Stimulated activated CD8-positive, alpha-beta memory T cell treated with anti-CD3 and anti-CD28 coated beads, Interleukin-12 subunit alpha, Interleukin-12 subunit beta, amount 100 ng/mL, for 24 hours (primary cell): ENCODE results near the gene RAB27A.
"Not testable (repeated sequence)": the region's sequence is repeated elsewhere in the genome, so short reads cannot be mapped to it uniquely, and the experiment has no call there.

ENCODE experiments used
- DNase-seq: peaks from one replicate; pipeline ENCODE4 v3.0.0-alpha.2; 2020; ENCODE audit errors: extremely low read depth

Gene RAB27A

DNA sequence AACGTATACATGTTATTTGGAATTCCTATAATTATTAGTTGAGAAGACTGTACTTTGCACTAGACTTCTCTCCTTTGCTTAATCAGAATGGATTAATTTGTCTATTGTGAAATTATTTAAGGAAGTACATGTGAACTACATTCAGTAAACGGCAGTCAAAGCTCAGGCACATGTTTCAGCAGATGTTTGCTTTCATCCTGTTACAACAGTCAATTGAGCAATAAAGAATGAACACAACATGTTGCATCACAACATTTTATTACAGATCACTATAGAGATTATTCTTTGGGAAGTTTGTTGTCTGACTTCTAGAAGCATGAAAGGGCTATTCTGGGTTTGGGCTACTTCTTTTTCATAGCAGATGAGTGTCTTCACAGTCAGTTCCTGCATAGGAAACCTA, 39.2 kb downstream of the RAB27A start:
- no peak for DNase-seq

DNA sequence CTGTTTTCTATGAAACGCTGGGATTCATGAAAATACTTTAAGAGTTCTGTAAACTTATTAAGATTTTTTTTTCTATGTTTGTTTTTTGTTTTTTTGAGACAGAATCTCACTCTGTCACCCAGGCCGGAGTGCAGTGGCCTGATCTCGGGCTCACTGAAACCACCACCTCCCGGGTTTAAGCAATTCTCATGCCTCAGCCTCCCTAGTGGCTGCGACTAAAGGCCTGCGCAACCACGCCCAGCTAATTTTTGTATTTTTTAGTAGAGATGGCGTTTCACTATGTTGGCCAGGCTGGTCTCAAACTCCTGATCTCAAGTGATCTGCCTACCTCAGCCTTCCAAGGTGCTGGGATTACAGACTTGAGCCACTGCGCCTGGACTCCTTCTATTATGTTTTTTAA, 39.7 kb downstream of the RAB27A start:
- DNase-seq = not testable (repeated sequence)

DNA sequence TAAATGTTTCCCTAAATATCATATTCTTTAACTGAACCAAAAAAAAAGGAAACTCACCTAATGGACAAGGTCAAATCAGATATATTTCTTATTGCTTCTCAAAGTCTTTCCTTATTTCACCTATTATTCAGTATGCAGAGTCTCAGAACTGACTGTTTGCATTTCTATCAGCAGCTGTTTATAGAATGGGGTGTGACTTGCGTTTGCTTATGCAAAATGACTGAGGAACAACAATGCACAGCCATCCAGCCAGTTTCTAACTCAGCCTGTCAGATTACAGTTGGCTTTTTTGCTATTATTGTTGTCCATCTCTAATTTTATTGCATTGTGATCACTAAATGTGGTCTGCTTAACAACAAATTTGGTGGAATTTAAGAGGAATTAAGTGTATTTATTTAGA, 40.7 kb downstream of the RAB27A start:
- no peak for DNase-seq

DNA sequence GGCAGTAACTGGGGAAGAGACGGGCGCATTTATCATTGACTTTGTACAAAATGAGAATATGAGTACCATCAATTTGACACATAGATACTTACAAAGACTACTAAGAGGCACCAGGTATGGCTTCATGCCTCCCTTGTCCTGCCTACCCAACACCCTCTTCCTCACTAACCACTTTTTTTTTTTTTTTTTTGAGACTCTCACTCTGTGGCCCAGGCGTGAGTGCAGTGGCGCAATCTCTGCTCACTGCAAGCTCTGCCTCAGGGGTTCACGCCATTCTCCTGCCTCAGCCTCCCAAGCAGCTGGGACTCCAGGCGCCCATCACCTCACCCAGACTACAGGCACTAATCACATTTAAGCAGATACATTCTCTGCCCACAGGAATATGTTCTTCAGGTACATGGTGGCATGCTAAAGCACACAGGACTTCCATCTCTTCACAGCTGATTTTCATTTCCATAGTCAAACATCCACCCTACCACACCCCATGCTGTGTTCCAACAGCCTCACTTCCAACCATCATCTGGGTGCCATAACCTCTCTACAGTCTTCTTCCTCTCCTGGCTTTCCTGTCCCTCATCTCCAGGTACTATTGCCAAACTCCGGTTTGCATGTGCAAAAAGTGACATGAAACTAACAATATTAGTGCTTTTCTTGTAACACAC, 41.7 kb downstream of the RAB27A start:
- DNase-seq = no peak

DNA sequence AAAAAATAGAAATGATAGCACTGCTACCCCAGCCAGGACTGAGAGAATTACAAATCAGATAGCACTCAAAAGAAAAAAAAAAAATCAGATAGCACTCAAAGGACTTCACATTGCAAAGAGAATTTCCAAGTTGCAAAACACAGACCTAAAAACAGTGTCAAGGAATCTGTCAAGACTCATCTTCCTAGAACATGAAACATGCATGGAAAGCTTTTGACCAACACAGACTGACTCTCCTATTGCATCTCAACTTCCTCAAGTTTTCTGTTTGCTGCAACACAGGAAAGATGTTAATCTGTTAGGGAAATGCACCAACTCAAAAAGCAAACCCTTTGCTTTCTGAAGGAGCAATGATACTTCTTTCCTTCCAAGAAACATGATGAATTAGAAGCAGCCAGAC, 42.3 kb downstream of the RAB27A start:
- no peak for DNase-seq

DNA sequence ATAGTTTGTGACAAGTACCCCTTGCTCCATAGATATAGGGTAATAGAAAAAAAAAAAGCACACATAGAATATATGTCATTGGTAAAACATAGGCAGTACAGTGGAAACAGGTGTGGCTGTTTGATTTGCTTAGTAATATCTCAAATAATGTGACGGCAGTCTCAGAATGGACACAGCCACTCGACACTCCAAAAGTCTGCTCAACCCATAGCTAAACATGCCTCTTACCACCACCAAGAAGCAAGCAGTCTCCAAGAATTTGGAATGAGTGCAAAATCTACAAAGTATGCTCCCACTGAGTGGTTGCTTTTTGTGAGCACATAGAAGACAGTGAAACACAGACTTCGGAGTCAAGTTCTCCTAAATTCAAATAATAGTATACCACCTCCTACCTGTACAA, 43.0 kb downstream of the RAB27A start:
- DNase-seq = no peak

DNA sequence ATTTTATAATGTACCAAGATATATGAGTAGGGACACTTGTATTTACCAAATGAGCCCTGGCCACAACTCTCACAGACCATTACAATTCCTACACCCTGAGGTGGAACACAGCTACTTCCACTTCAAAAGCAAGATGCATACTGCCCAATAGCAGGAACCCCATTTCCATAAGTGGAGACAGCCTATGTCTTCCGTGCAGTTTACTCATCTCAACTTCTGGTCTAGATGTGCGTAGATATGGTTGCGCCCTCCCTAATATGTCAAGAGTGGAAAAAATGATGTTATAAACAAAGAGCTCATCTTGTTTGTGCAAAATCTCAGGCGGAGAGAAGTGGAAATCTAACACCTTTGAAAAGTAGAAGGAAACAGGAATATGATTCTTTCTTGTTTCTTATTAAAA, 44.6 kb downstream of the RAB27A start:
- no peak for DNase-seq

DNA sequence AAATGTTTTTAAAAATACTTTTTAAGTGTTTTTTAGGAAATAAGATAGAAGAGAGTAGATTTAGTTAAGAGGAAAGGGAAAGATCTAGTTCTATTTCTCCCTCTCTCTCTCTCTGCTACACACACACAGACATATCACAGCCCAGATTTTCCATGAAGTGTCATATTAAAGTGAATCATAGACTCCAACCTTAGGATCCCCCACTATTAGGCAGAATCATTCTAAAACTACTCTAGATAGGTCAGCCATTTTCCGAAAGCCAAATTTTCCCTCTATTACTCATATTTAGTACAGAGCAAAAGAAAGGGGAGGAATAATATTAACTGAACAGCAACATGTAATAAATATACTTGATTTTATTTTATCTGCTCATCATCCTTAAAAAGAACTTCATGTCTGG, 47.7 kb downstream of the RAB27A start:
- DNase-seq = no peak

DNA sequence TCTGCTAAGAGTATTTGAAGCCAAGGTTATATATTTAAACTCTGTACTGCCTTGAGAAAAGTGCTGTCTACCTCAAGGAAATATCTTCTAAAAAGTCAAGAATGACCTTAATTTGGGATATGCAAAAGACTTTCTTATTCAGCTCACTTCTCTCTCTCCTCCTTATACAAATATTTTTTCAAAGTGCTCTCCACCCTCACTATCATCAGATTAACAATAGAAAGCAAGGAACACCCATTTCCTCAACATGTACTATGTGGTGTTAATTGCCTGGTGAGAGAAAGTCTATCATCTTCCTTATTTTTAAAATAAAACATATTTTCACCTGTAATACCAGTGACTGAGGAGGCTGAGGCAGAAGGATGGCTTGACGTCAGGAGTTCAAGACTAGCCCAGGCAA, 48.4 kb downstream of the RAB27A start:
- no peak for DNase-seq

DNA sequence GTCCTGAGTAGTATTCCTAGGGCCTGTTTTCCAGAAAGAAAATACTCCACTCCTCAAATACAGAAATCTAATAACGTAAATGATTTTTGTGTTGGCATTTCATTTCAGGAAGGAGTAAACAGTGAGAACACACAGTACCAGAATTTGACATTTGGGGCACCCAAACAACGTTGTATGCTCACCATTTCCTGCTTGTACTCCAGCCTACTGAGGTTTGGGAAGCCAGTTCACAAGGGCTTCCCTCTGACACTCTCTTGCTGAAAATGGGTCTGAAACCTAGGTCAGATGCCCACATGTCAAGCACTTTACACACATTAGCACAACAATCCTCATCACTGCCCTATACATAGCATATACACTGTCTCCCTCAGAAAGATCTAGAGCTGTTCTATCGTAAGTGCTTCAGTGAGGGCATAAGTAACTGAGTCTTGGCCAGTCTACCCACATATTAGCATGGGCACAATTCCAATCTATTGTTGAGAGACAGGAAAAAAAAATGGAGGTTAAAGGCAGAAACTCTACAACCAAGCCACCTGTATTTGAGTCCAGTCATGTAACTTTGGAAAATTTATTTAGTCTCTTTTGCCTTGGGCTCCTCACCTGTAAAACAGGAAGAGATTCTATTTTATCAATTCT, 49.4 kb downstream of the RAB27A start:
- DNase-seq = no peak

DNA sequence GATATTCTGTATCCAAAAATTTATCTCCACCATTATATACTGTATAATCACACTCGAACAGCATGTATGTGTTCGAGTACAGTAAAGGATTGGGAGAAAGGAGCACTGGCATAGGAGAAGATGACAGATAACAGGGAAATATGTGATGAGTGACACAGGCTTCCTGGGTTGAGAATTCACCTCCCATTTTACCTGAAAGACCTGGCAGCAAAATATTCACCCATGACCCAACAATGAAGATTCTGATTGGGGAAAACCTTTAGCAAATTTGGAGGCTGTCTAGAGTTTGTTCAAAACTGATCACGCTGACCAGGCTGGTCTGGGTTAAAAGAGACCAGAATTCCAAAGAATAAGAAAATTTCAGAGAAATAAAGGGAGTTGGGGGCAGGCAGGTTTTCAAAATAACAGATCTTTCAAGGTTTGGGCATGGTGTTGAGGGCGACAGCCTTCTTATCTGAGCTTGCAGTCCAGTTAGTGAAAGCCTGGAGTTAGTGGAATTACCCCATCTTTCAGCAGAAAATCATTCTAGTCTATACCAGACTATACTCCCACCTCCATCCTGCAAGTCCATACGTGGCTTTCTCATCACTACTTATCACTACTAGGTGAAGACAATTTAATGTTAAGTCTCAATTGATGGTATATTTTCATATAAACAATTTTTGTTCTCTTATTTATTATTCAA, 50.0 kb downstream of the RAB27A start:
- DNase-seq = no peak

DNA sequence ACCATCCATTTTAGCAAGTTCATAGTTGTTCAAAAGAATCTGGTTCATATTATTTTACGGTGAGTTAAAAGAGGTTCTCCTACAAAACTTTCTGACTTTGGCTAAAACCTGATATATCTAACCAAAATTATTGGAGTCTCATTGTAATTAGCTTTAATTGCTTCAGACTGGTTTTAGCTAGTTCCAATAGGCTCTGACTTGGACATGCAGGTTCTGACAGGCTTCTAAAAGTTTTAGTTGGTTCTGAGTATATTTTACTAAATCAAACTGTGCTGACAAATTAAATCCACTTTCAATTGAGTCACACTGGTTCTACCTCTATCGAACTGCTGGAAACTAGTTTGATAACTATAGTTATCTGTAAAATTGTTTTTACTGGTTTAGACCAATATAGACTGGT, 50.7 kb downstream of the RAB27A start:
- DNase-seq = no peak

DNA sequence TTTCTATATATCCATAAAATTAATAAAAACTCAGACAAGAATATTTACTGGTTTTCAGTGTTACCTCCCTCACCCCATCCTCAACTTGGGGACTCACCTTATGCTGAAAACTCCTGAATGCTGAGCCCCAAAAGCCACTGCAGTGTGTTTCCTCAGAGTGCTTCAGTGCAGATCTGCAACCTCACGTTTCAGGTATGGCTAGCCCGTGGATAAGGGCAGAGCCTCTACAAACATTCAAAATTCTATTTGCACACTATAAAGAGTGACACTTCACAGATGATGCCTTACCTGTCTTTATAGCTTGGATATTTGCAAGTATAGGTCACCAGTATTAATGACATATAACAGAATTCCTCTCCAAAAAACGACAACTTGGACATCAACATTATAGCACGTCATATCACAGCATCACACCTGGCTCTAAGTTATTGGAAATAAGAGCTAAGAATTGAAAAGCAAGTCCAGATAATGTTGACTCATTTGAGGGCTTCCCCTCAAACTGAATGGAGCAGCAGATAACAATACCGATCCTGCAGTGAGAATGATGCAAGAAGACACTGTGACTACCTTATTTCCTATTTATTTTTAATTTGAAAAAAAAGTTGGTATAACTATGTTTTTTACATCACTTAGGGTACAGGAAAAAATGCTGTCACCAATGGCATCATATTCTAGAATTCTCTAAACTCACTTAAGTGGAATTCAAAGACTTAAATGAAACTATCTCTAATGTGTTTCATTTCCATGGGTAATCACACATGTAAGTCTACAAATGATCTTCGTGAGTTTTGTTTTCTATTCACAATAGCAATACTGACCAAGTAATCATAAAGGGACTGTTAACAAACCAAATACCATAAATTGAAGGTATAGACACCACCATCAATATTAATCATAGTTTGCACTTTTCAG, 52.1 kb downstream of the RAB27A start:
- DNase-seq = no peak

DNA sequence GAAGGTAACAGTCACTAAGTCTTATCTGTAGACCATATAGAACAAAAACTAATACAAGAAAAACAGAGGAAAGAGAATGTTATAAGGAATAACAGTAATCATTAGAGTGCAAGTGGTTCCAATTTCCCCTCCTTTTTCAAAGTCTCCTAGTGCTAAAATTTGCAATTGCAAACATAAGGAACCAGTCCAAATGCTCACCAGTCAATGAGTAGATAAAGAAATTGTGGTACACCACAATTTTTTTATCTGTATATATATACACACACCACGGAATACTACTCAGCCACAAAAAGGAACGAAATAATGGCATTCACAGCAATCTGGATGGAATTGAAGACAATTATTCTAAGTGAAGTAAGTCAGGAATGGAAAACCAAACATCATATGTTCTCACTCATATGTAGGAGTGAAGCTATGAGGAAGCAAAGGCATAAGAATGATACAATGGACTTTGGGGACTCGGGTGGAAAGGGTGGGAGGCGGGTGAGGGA, 54.0 kb downstream of the RAB27A start:
- DNase-seq = no peak

DNA sequence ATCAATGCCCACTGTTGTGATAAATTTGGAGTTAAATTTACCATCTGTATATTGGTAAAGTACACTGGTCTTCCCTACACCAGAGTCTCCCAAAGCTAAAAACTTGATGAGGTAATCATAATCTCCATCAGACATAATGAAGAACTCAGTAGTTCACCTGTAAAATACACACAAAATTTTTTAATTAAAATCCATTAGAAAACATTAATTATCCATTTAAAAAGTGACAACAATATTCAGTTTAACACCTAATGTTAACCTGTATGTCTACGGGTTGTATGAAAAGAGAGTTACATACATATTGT, 54.9 kb downstream of the RAB27A start:
- no peak for DNase-seq

DNA sequence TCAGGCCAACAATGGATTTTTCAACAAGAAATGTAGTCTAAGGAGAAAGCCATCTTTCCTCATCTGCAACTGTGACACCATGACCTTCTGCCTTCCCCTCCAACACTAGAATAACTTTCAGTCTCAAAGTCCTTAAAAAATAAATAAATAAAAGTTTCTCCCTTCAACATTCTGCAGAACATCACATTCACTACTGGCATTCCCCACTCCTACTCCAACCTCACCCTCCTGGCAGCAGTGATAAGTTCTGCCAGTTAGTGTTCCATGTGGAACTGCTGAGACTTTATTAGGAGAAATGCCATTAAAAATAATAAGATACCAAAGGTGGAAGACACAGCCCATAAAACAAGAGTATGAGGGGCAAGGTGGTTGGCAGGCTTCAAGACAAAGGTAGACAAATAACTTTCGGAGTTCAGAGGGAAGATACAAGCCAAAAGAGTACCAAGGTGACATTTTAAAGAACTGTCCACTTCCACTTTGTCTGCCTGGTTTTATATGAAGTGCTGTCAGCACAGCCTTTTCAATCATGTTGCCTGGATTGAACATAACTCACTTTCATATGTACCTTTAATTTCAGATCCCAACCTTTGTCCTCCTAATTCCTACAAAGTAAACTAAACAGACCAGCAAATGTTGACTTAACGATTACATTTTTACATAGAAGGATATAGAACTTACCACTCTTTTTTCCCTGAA, 55.4 kb downstream of the RAB27A start:
- DNase-seq = no peak

DNA sequence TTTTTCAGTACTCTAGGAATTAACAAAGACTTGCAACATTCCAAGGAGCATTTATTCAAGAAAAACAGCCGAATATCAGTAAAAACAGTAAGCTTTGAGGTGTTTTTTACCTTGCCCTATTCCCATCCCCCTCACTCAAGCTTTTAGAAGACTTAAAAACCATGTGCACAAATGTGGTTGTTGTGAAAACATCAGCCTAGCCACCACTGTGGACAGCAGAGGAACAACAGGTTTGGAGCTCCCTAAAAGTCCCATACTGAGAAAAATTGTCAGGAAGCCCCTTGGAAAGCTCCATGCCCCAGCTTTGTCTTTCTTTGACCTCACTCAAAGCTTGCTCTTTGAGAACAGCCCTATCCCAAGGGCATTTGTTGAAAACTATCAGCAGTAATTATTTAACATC, 58.2 kb downstream of the RAB27A start:
- DNase-seq = no peak

DNA sequence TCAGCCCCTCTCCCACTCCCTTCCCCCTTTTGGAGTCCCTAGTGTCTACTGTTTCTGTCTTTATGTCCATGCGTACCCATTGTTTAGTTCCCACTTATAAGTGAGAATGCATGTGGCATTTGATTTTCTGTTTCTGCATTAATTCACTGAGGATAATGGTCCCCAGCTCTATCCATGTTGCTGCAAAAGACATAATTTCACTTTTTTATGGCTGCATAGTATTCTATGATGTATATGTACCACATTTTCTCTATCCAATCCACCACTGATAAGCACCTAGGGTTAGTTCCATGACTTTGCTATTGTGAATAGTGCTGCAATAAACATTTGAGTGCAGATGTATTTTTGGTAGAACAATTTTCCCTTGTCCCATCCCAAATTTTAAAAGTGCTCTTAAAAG, 58.7 kb downstream of the RAB27A start:
- DNase-seq = no peak

DNA sequence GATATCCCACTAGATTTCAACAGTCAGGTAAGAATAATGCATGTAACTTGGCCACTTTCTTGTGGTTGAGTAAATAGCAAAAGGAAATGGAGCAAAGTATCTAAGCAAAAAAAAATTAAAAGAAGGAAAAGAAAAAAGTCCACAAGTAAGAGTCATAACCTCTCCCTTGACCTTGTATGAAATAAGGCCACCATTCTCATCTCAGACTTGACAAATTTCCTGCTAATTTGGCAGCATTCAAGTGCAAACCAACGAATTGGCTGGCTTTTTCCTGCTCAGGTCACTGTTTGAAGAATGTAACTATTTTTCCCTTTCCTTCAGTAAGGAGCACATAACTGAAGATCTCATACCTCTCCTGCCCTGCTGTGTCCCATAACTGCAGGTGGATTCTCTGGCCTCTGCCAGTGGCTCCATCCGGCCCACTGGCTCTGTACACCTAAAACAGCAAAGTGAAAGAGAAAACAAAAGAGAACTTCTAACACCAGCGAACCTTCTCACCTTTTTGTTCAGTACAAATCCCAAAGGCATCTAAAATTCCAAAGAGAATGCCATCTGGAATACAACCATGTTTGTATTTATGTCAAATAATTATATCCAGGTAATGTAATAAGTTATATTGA, 59.5 kb downstream of the RAB27A start:
- DNase-seq = no peak

DNA sequence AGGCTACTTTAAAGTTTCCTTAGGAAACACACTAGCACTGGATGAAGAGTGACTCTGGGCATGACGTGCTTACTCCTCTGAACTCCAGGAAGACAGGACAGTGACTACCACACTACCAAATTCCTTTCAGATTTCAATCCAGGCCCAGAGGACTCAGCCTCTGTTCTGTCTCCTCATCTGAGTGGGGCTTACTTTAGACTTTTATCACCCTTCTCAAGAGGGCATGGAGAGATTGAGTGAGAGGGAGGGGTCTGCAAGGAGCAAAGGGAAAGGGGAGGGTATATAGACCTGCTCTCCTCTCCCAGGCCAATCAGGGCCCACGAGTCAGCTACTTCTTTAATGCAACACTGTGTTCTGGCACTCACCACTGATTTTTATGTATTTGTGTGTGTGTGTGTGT, 63.5 kb downstream of the RAB27A start:
- DNase-seq = no peak

DNA sequence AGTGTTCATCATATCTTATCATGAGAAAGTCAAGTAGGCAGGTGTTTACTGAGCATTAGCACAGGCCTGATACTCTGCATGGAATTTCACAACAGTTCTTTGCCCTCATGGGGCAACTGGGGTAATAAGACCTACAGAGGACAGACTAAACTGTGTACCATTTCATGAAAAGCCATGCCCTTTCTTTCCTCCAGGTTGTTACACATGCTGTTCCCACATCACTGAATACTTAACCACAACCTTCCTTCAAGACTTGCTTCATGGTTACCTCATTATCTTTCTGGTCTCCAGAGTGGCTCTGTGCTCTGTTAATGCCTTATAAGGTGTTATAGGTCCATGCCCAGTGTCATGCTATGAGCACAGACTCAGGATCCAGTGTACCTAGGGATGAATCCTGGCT, 64.7 kb downstream of the RAB27A start:
- no peak for DNase-seq
